ENCODE results near the gene EID2B.

DNA sequence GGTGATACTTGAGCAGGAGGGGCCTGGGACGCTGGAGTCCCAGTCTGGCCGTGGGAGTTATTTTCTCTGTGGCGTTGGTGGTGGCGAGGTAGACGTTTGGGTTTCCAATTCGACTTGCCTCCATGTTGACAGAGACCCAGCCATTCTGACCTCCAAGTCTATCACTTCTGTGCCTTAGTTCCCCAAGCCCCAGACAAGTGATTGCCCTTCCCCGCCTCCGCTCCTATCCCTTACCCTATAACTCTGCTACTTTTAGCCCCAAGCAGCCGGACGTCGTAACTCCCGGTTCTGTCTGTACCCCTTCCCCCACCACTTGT is 51.5 kb downstream of the EID2B start:
- TF ChIP-seq SP2 (IDR thresholded peaks at IDR 0.05; ENCODE audit: low read length) = no peak
- TF ChIP-seq, protein P1, sequence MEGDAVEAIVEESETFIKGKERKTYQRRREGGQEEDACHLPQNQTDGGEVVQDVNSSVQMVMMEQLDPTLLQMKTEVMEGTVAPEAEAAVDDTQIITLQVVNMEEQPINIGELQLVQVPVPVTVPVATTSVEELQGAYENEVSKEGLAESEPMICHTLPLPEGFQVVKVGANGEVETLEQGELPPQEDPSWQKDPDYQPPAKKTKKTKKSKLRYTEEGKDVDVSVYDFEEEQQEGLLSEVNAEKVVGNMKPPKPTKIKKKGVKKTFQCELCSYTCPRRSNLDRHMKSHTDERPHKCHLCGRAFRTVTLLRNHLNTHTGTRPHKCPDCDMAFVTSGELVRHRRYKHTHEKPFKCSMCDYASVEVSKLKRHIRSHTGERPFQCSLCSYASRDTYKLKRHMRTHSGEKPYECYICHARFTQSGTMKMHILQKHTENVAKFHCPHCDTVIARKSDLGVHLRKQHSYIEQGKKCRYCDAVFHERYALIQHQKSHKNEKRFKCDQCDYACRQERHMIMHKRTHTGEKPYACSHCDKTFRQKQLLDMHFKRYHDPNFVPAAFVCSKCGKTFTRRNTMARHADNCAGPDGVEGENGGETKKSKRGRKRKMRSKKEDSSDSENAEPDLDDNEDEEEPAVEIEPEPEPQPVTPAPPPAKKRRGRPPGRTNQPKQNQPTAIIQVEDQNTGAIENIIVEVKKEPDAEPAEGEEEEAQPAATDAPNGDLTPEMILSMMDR (IDR thresholded peaks at IDR 0.05; ENCODE audit: control extremely low read depth in 1 of 3, insufficient read depth in 1 of 3, low read depth in 1 of 3, low read length in 3 of 3) = no peak
- no peak for TF ChIP-seq RAD21 (IDR thresholded peaks at IDR 0.05 in 1 of 2, conservative IDR thresholded peaks at IDR 0.05 in 1 of 2; ENCODE audit: low read depth in 2 of 2, low read length in 2 of 2)
- TF ChIP-seq BRCA1 (IDR thresholded peaks at IDR 0.05; ENCODE audit: low read depth, low read length) = no peak
- no peak for TF ChIP-seq SP1 (IDR thresholded peaks at IDR 0.05; ENCODE audit: low read depth, low read length)
- no peak for TF ChIP-seq YY1 (IDR thresholded peaks at IDR 0.05; ENCODE audit: low read depth, low read length)
